ENCODE data around the gene MYO3B.

The MYO3B gene, protein sequence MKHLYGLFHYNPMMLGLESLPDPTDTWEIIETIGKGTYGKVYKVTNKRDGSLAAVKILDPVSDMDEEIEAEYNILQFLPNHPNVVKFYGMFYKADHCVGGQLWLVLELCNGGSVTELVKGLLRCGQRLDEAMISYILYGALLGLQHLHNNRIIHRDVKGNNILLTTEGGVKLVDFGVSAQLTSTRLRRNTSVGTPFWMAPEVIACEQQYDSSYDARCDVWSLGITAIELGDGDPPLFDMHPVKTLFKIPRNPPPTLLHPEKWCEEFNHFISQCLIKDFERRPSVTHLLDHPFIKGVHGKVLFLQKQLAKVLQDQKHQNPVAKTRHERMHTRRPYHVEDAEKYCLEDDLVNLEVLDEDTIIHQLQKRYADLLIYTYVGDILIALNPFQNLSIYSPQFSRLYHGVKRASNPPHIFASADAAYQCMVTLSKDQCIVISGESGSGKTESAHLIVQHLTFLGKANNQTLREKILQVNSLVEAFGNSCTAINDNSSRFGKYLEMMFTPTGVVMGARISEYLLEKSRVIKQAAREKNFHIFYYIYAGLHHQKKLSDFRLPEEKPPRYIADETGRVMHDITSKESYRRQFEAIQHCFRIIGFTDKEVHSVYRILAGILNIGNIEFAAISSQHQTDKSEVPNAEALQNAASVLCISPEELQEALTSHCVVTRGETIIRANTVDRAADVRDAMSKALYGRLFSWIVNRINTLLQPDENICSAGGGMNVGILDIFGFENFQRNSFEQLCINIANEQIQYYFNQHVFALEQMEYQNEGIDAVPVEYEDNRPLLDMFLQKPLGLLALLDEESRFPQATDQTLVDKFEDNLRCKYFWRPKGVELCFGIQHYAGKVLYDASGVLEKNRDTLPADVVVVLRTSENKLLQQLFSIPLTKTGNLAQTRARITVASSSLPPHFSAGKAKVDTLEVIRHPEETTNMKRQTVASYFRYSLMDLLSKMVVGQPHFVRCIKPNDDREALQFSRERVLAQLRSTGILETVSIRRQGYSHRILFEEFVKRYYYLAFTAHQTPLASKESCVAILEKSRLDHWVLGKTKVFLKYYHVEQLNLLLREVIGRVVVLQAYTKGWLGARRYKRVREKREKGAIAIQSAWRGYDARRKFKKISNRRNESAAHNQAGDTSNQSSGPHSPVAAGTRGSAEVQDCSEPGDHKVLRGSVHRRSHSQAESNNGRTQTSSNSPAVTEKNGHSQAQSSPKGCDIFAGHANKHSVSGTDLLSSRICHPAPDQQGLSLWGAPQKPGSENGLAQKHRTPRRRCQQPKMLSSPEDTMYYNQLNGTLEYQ (N-terminal part only)

DNA sequence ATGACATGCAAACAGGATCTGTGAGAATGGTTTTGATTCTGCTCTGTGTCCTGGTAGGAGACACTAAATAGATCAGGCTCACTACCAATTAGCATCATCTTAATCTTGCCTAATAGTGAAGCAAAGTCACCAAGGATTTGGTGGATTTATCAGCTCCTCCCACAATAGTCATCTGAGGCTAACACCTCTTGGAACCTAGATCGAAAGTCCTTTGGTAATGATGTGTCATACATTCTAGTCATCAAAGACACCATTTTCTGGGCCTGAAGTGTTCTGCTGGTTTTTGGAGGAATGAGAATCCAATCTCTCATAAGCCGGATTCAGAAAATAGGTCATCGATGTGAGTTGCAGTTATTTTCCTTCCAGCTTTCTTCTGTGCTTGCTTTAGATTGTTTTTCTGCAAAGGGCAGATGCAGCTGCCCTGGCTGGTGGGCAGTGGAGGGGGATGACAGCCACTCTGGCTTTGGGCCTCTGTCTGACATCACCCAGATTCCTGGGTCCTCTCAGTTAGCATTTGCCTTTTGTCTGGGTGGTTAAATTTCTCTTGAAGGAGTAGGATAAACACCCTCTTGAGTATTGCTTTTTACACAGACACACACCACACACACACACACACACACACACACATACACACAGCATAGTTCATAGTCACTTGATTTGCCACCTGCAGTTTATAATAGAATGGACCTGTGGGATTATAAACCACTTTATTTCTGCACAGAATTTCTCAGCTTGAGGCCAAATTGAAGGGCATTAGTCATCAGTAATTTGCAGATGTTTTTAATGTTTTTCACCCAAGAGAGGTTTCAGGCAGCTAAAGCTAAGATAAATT, at the start of gene MYO3B:
TSS of gene MYO3B (plus strand) at position 198 of the 832 bp plus-strand sequence. CDS start at position 339, 141 bp downstream.
- H3K36me3 ChIP-seq (ENCODE audit: low read length): no peaks in the 10 kb centered on the region
- no peaks in the 10 kb centered on the region for H4K20me1 ChIP-seq (ENCODE audit: low read depth, low read length)
- no peaks in the 10 kb centered on the region for H3K27me3 ChIP-seq (ENCODE audit: low read length)
- H3F3A ChIP-seq (ENCODE audit: insufficient read depth): no peaks in the 10 kb centered on the region
- no peak within 1 kb of the TSS for H3K4me2 ChIP-seq (ENCODE audit: low read depth, low read length, poor library complexity, severe bottlenecking)
- H3K9ac ChIP-seq (ENCODE audit: low read length): no peak within 1 kb of the TSS
- no peaks in the 10 kb centered on the region for H3K9me3 ChIP-seq (ENCODE audit: insufficient read depth, low read length)
- no peak within 1 kb of the TSS for H2AFZ ChIP-seq (ENCODE audit: low read depth, low read length, severe bottlenecking)
- TF ChIP-seq EZH2phosphoT487 (conservative IDR thresholded peaks at IDR 0.05; ENCODE audit: low read length): no peak
- no peak within 1 kb of the TSS for H3K4me3 ChIP-seq (ENCODE audit: insufficient read depth, low read length, poor library complexity, severe bottlenecking)
- no peaks in the 10 kb centered on the region for H3K9me2 ChIP-seq (replicated peaks; ENCODE audit: insufficient read depth, low read length)
- no peak within 1 kb of the TSS for H3K27ac ChIP-seq (ENCODE audit: low read depth, low read length)
- no peaks in the 10 kb centered on the region for H3K79me2 ChIP-seq (ENCODE audit: insufficient read depth, low read length)

DNA sequence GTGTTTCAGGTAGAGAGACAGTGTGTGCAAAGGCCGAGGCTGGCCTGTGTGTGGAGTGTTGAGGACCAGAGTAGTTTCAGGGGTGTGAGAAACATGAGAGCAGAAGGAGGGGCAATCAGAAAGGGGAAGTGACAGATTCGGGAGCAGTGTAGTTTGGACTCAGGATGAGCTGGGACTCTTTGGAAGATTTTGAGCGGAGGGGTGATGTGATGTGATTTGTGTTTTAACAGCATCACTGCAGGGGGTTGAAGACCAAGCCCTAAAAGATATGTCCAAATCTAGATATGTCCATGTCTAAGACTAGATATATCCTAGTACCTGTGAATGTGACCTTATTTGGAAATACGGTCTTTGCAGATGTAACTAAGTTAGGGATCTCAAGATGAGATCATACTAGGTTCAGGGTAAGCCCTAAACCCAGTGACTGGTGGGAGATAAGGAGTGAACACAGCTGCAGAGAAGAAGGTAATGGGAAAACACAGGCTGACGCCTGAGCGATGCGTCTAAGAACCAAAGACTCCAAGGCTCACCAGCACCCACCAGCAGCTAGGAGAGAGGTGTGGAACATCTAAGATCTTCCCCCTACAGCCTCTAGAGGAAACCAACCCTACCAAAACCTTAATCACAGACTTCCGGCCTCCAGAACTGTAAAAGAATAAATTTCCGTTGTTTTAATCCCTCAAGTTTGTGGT, 38.5 kb upstream of the MYO3B start:
- no peak for TF ChIP-seq EZH2phosphoT487 (conservative IDR thresholded peaks at IDR 0.05; ENCODE audit: low read length)
- TF ChIP-seq, protein P1, sequence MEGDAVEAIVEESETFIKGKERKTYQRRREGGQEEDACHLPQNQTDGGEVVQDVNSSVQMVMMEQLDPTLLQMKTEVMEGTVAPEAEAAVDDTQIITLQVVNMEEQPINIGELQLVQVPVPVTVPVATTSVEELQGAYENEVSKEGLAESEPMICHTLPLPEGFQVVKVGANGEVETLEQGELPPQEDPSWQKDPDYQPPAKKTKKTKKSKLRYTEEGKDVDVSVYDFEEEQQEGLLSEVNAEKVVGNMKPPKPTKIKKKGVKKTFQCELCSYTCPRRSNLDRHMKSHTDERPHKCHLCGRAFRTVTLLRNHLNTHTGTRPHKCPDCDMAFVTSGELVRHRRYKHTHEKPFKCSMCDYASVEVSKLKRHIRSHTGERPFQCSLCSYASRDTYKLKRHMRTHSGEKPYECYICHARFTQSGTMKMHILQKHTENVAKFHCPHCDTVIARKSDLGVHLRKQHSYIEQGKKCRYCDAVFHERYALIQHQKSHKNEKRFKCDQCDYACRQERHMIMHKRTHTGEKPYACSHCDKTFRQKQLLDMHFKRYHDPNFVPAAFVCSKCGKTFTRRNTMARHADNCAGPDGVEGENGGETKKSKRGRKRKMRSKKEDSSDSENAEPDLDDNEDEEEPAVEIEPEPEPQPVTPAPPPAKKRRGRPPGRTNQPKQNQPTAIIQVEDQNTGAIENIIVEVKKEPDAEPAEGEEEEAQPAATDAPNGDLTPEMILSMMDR (IDR thresholded peaks at IDR 0.05; ENCODE audit: insufficient read depth, low read length, poor library complexity, severe bottlenecking): no peak
- Histone ChIP-seq H3K9me3 (ENCODE audit: insufficient read depth, low read length) (no peaks in the 10 kb centered on the region), H3K9me2 (replicated peaks; ENCODE audit: insufficient read depth, low read length) (no peaks in the 10 kb centered on the region), H3K27ac (ENCODE audit: low read depth, low read length) (no peak overlapping the region), H3K9ac (ENCODE audit: low read length) (no peak overlapping the region), H3F3A (ENCODE audit: insufficient read depth) (no peaks in the 10 kb centered on the region), H2AFZ (ENCODE audit: low read depth, low read length, severe bottlenecking) (no peak overlapping the region), H3K79me2 (ENCODE audit: insufficient read depth, low read length) (no peaks in the 10 kb centered on the region), H3K4me3 (ENCODE audit: insufficient read depth, low read length, poor library complexity, severe bottlenecking) (no peak overlapping the region), H4K20me1 (ENCODE audit: low read depth, low read length) (no peaks in the 10 kb centered on the region), H3K4me2 (ENCODE audit: low read depth, low read length, poor library complexity, severe bottlenecking) (no peak overlapping the region), H3K36me3 (ENCODE audit: low read length) (no peaks in the 10 kb centered on the region), H3K27me3 (ENCODE audit: low read length) (no peaks in the 10 kb centered on the region)

DNA sequence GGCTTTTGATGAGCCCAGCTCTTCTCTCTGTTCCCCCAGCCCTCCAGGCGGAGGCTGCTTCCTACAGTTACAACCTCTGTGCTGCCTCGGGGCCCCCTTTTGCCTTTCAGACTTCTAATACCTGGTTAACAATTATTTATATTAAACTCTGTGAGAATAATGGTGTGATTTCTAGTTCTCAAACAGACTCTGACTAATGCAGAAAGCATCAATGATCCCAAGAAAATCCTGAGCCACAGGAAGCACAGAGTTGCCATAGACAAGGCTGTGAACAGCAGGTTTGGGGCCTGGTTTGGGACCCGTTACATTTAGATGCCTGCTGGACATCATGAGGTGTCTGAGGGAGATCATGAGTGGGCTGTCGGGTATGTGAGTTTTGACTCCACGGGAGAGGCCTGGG, 37.4 kb upstream of the MYO3B start:
- no peaks in the 10 kb centered on the region for H3K79me2 ChIP-seq (ENCODE audit: insufficient read depth, low read length)
- no peak overlapping the region for H2AFZ ChIP-seq (ENCODE audit: low read depth, low read length, severe bottlenecking)
- H3K9me2 ChIP-seq (replicated peaks; ENCODE audit: insufficient read depth, low read length): no peaks in the 10 kb centered on the region
- no peaks in the 10 kb centered on the region for H3K27me3 ChIP-seq (ENCODE audit: low read length)
- no peaks in the 10 kb centered on the region for H3K9me3 ChIP-seq (ENCODE audit: insufficient read depth, low read length)
- H3F3A ChIP-seq (ENCODE audit: insufficient read depth): no peaks in the 10 kb centered on the region
- no peak overlapping the region for H3K27ac ChIP-seq (ENCODE audit: low read depth, low read length)
- H3K9ac ChIP-seq (ENCODE audit: low read length): no peak overlapping the region
- H3K36me3 ChIP-seq (ENCODE audit: low read length): no peaks in the 10 kb centered on the region
- no peak overlapping the region for H3K4me2 ChIP-seq (ENCODE audit: low read depth, low read length, poor library complexity, severe bottlenecking)
- no peaks in the 10 kb centered on the region for H4K20me1 ChIP-seq (ENCODE audit: low read depth, low read length)
- H3K4me3 ChIP-seq (ENCODE audit: insufficient read depth, low read length, poor library complexity, severe bottlenecking): no peak overlapping the region
- TF ChIP-seq, protein P1 (IDR thresholded peaks at IDR 0.05; ENCODE audit: insufficient read depth, low read length, poor library complexity, severe bottlenecking): no peak
- no peak for TF ChIP-seq EZH2phosphoT487 (conservative IDR thresholded peaks at IDR 0.05; ENCODE audit: low read length)

Measured in SU-DHL-6 (cell line).